GM12873 (cell line): ENCODE data around the gene SBF2.
A peak's percentile ranks its signal among the peaks of the same experiment; 100 is the strongest.

Experiments
- CTCF ChIP-seq: IDR thresholded peaks from 2 replicates; pipeline ENCODE4 v1.5.1; 2012; ENCODE audit warnings: low read depth, mild to moderate bottlenecking, moderate library complexity, low read length, control low read depth; ENCODE audit not compliant: insufficient read depth; ENCODE audit errors: missing control alignments

The SBF2 gene

GRCh38 chr11:10211470-10211869 is 82.5 kb downstream of the SBF2 start:
- no peak for TF ChIP-seq CTCF

- TF ChIP-seq CTCF = no peak
Measured at GRCh38 chr11:10209326-10209725, 84.7 kb downstream of the SBF2 start.

GRCh38 chr11:10208131-10208575 is 85.9 kb downstream of the SBF2 start:
- peak; percentile 63 for TF ChIP-seq CTCF

GRCh38 chr11:10205928-10206327 is 88.1 kb downstream of the SBF2 start:
- no peak for TF ChIP-seq CTCF

GRCh38 chr11:10204021-10204420 is 90.0 kb downstream of the SBF2 start:
- no peak for TF ChIP-seq CTCF

GRCh38 chr11:10201343-10201742 is 92.7 kb downstream of the SBF2 start:
- TF ChIP-seq CTCF = no peak

- TF ChIP-seq CTCF = no peak
Measured at GRCh38 chr11:10197091-10197490, 96.9 kb downstream of the SBF2 start.
